ENCODE results near the gene SDR39U1.

The SDR39U1 gene

GRCh38 chr14:24441485-24441884 is 1.1 kb downstream of the SDR39U1 start:
- no peak for DNase-seq

GRCh38 chr14:24440606-24441399 is 1.8 kb downstream of the SDR39U1 start:
- DNase-seq, result no peak

- no peak for DNase-seq
Measured at GRCh38 chr14:24439830-24440605, 2.6 kb downstream of the SDR39U1 start.

GRCh38 chr14:24439257-24439656 is 3.3 kb downstream of the SDR39U1 start:
- no peak for DNase-seq

DNA sequence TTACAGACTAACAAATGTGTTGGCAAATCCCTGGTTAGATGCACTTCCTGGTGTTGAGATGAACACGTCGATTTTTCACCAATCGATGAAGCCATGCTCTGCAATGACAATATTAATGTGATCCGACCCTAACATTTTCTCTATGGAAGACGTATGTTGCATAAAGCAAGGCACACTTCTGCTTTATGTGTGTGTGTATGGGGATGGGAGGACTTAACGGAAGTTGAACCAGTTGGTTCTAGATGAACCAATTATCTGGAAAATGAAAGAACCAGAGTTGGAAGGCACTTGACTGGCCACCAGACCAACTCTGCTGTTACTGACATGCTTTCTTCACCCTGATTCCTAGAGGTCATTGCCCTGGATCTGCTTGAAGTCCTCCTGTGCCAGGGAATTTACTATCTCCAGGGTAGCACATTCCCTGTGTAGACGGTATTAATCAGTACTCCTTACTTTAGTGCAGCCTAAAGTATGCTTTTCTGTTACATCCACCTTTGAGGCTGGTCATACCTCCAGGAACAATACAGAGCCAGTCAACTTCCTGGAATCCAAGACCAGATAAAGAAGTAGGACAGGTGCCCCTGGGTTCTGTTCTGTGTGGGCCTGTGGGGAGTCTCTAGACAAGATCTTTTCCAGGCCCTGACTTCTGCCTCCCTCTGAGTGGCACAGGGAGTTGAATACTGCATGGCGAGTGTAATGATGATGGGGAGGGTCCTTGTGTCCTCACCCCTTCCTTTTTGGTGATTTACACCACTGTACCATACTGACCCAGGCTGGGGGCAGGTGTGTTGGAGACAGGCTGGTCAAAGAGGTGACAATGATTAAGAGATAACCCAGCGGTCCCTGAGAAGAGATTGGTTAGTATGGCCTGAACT is 4.1 kb downstream of the SDR39U1 start:
- no peak for DNase-seq

DNA sequence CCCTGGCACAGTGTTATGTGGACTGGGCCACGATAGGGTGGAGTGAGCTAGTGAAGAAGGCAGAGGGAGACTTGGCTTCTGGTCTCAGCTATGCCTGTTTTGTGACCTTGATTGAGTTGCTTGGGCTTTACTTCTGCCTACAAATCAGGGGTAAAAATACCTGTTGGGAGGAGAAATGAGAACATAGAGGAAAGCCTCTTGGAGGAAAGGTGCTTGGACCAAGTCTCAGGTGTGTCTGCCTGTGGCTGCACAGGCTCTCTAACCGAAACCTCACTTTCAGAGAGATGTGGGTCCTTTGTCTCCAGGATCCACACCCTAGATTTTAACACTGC is 4.9 kb downstream of the SDR39U1 start:
- no peak for DNase-seq

- DNase-seq, result no peak
Measured at GRCh38 chr14:24437020-24437735, 5.4 kb downstream of the SDR39U1 start.

GRCh38 chr14:24436355-24437019 is 6.1 kb downstream of the SDR39U1 start:
- peak; percentile 67 for DNase-seq

DNA sequence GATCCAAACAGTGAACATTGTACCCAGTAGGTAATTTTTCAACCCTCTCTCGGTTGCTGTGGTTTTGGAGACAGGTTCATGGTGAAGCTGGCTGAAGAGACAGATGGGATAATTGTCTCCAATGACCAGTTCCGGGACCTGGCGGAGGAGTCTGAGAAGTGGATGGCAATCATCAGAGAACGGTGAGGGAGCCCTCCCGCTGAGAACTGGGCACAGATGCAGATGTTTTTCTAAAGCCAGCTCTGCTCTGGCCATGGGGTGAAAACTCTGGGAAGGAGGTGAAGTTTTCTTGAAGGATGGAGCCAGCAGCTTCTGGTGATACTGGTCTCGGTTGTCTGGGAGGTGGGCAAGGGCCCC is 6.6 kb downstream of the SDR39U1 start:
- no peak for DNase-seq

DNA sequence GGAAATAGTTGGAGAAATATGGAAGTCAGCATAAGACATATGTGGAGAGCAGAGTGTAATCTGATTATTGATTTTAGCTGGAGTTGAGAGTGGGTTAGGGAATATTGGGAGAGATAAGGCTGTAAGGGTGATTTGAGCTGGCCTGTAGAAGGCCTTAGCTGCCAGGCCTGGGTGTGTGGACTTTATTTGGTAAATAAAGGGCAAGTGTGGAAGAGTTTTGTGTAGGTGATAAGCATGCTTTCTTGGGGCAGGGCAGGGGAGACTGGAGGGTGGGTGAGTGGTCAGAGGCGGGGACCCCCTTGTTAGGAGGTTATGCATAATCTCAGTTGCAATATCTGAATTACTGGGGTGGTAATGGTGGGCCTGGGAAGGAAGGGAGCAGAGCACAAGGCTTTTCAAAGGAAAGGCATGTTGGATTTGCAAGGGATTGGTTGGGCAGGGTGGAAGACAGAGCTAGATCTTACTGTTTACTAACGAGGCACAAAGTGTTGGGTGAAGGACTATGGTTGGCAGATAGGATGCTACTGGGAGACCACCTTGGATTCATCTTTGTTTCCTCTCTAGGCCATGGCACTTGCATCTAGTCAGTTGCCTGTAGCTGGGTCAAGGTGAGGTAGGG is 7.3 kb downstream of the SDR39U1 start:
- DNase-seq, result no peak

DNA sequence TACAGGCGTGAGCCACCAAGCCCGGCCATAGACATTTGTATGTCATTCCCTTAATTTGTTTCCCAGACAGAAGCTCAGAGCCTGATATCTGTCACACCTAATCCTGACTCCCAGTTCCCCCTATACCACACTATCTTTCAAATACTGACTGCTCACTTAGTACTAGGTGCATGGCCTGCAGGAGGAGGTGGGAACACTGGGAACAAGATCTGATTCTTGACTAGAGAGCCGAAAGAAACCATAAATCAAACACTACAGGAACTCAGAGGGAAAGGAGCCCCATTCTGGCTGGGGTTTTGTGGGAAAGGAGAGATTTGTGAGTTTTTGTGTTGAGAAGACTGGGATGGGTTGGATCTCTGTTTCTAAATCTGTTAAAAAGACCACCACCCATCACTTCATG is 7.9 kb downstream of the SDR39U1 start:
- no peak for DNase-seq

DNA sequence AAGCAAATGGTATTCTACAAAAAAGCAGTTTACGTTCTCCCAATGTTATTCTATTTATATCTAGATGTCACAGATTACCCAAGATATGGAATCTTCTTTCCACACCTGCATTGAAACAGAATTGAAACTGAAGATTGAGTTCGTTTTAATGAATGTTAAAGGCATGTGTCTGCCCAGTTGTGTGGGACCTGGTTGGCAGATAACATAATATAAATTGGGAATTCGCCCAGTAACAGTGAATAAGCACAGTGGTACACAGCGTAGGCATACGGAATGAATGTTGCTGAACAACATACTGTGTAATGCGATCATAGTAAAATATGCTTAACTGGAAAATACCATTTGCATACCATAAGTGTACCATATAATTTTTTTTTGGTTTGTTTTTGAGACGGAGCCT is 8.5 kb downstream of the SDR39U1 start:
- DNase-seq, result no peak

GRCh38 chr14:24432259-24433131 is 10.1 kb downstream of the SDR39U1 start:
- DNase-seq, result no peak

DNA sequence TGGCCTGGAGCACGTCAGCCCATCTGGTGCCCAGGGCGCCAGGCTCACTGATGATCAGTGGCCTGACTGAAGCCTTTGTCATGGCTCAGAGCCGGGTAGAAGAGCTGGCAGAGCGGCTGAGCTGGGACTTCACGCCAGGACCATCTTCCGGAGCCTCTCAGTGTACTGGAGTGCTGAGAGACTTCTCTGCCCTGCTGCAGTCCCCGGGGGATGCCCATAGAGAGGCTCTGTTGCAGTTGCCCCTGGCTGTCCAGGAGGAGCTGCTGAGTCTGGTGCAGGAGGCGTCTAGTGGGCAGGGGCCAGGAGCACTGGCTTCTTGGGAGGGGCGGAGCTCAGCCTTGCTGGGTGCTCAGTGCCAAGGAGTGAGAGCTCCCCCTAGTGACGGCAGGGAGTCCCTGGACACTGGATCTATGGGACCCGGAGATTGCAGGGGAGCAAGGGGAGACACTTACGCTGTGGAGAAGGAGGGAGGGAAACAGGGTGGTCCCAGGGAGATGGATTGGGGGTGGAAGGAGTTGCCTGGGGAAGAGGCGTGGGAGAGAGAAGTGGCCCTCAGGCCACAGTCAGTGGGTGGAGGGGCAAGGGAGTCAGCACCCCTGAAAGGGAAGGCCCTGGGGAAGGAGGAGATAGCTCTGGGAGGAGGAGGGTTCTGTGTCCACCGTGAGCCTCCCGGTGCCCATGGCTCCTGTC is 10.9 kb downstream of the SDR39U1 start:
- DNase-seq, result peak; percentile 87

GRCh38 chr14:24430682-24431568 is 11.7 kb downstream of the SDR39U1 start:
- DNase-seq, result no peak

DNA sequence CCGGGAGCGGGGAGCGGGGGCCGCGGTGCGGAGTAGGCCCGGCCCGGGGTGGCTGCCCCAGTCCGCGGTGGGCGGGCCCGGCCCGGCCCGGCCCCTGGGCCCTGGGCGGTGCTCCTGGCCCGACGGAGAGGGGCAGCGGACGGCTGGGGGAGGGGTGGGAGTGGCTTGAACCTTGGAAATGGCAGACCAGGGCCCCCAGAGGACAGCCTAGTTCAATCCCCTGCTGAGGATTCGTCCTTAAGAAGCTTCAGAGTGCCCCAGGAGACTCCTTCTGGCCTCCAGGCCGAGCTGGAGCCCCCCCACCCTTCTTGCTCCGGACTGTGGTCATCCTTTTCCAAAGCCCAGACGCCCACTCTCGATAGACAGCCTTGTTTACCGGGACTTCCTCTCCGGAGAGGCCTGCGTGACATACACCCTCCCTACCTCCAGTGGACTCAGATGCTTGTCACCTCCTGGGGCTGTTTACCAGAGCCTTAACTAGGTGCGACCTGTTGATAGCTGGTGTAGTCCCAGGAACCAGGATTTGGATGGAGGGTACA is 12.4 kb downstream of the SDR39U1 start:
- DNase-seq, result no peak

DNA sequence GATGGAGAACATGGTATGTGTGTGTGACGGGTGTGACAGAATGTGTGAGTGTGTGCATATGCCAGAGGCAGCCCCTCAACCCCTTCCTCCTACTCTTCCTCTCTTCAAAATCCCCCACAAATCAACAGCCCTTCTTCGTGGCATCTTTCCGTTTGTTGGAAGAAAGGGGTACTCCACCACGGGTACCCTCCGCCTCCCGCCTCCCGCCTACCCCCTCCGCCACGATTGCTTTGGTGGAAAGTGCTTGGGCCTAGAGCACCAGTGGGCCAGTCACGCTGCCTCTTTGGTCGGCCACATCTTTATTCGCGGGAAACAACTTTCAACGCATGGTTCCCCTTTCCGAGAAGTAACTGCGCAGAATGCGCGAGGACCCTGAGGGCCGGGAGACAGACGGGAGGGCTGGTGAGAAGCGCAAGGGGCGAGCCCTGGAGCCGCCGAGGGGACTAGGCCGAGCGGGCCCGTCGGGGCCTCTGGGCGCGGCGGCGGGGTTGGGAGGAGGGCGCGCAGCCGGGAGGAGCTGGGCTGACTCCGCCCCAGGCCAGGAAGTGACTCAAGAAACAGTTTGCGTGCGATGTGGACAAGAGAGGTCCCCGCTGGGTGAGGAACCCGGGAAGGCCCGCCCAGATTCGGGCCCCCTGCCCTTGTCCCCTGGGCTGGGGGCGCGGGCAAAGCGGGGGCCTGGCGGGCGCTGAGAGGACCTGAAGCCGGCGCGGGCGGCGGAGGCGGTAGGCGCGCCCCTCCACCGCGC is 13.0 kb downstream of the SDR39U1 start, which contains the start of the genes CBLN3 and KHNYN:
TSS of gene CBLN3 (minus strand) at position 274 of the 748 bp plus-strand sequence. CDS start 614 bp downstream, outside the sequence.
TSS of gene KHNYN (plus strand) at position 560 of the 748 bp plus-strand sequence. CDS start 777 bp downstream, outside the sequence.
- DNase-seq, result peak; percentile 66

Measured in NCI-H1694 (cell line).